BLaER1 (cell line): Measurements from ENCODE around the gene CUBN.
"Not testable (repeated sequence)": the region's sequence is repeated elsewhere in the genome, so short reads cannot be mapped to it uniquely, and the experiment has no call there.

Experiments used
- H3K27ac ChIP-seq: shearing (Covaris generic); formaldehyde crosslinking; 2 replicates; pipeline ENCODE4 v1.8.1; 2022
- H3K27me3 ChIP-seq: shearing (Covaris generic); formaldehyde crosslinking; 2 replicates; pipeline ENCODE4 v1.8.1; 2022
- H3K36me3 ChIP-seq: shearing (Covaris generic); formaldehyde crosslinking; 2 replicates; pipeline ENCODE4 v1.8.1; 2022
- H3K4me1 ChIP-seq: shearing (Covaris generic); formaldehyde crosslinking; 2 replicates; pipeline ENCODE4 v1.8.1; 2022
- H3K4me2 ChIP-seq: shearing (Covaris generic); formaldehyde crosslinking; 2 replicates; pipeline ENCODE4 v1.8.1; 2022
- H3K4me3 ChIP-seq: shearing (Covaris generic); formaldehyde crosslinking; 2 replicates; pipeline ENCODE4 v1.8.1; 2022
- H3K9ac ChIP-seq: shearing (Covaris generic); formaldehyde crosslinking; 2 replicates; pipeline ENCODE4 v1.8.1; 2022
- H3K9me3 ChIP-seq: shearing (Covaris generic); formaldehyde crosslinking; 2 replicates; pipeline ENCODE4 v1.8.1; 2022
- H4K20me1 ChIP-seq: shearing (Covaris generic); formaldehyde crosslinking; 2 replicates; pipeline ENCODE4 v1.8.1; 2022
- Cebpa-rat ChIP-seq: shearing (Covaris generic); IDR thresholded peaks from 2 replicates; pipeline ENCODE4 v1.8.1; 2022

CUBN gene

GRCh38 chr10:17022466-17022825, 107.2 kb downstream of the CUBN start:
- H3K4me1 ChIP-seq = peaks cover 42% of the 10 kb centered on the region
- H3K36me3 ChIP-seq = no peaks in the 10 kb centered on the region
- peaks cover 19% of the 10 kb centered on the region for H3K9me3 ChIP-seq
- no peak overlapping the region for H3K9ac ChIP-seq
- H4K20me1 ChIP-seq = no peaks in the 10 kb centered on the region
- no peak for TF ChIP-seq Cebpa-rat
- H3K4me2 ChIP-seq = peak overlapping the region; percentile 80; the same call in 1 of the 2 replicates
- no peaks in the 10 kb centered on the region for H3K27me3 ChIP-seq
- no peak overlapping the region for H3K27ac ChIP-seq
- H3K4me3 ChIP-seq = no peak overlapping the region

- no peak overlapping the region for H3K9ac ChIP-seq
- no peaks in the 10 kb centered on the region for H3K36me3 ChIP-seq
- no peak overlapping the region for H3K4me2 ChIP-seq
- H3K4me1 ChIP-seq = peaks cover 42% of the 10 kb centered on the region
- H3K9me3 ChIP-seq = peaks cover 19% of the 10 kb centered on the region
- H4K20me1 ChIP-seq = no peaks in the 10 kb centered on the region
- no peak for TF ChIP-seq Cebpa-rat
- no peaks in the 10 kb centered on the region for H3K27me3 ChIP-seq
- no peak overlapping the region for H3K27ac ChIP-seq
- no peak overlapping the region for H3K4me3 ChIP-seq
These were observed 107.8 kb downstream of the CUBN start for GRCh38 chr10:17021656-17022465.

- no peak overlapping the region for H3K4me2 ChIP-seq
- no peak overlapping the region for H3K9ac ChIP-seq
These were observed 109.9 kb downstream of the CUBN start for GRCh38 chr10:17019696-17020095.

GRCh38 chr10:17013131-17013983, 116.3 kb downstream of the CUBN start:
- peaks cover 23% of the 10 kb centered on the region for H3K9me3 ChIP-seq
- H3K9ac ChIP-seq, H3K4me2 ChIP-seq, H3K27ac ChIP-seq, H3K4me1 ChIP-seq, H3K27me3 ChIP-seq, H3K4me3 ChIP-seq, H4K20me1 ChIP-seq, H3K36me3 ChIP-seq: not testable (repeated sequence)

More at GRCh38 chr10:17019696-17020095, 109.9 kb downstream of the CUBN start:
- no peak for TF ChIP-seq Cebpa-rat
- peaks cover 19% of the 10 kb centered on the region for H3K9me3 ChIP-seq
- H3K27me3 ChIP-seq = no peaks in the 10 kb centered on the region
- no peak overlapping the region for H3K4me3 ChIP-seq
- no peaks in the 10 kb centered on the region for H4K20me1 ChIP-seq
- no peak overlapping the region for H3K27ac ChIP-seq
- H3K36me3 ChIP-seq = no peaks in the 10 kb centered on the region
- H3K4me1 ChIP-seq = peaks cover 25% of the 10 kb centered on the region

- H3K27me3 ChIP-seq, H3K27ac ChIP-seq, H3K4me1 ChIP-seq, H3K4me2 ChIP-seq, H4K20me1 ChIP-seq, H3K36me3 ChIP-seq, H3K9ac ChIP-seq, H3K4me3 ChIP-seq: not testable (repeated sequence)
- H3K9me3 ChIP-seq = peaks cover 16% of the 10 kb centered on the region
These were observed 116.9 kb downstream of the CUBN start for GRCh38 chr10:17012731-17013130.

GRCh38 chr10:17010363-17011145, 119.1 kb downstream of the CUBN start:
- Histone ChIP-seq H3K36me3 (no peaks in the 10 kb centered on the region), H3K9ac (no peak overlapping the region), H3K4me3 (no peak overlapping the region), H3K27me3 (no peaks in the 10 kb centered on the region), H3K4me2 (no peak overlapping the region), H3K27ac (no peak overlapping the region), H3K4me1 (no peaks in the 10 kb centered on the region), H3K9me3 (peaks cover 21% of the 10 kb centered on the region), H4K20me1 (no peaks in the 10 kb centered on the region)
- no peak for TF ChIP-seq Cebpa-rat

GRCh38 chr10:17009212-17009700, 120.4 kb downstream of the CUBN start:
- no peak overlapping the region for H3K9ac ChIP-seq
- no peak overlapping the region for H3K4me2 ChIP-seq
- no peak overlapping the region for H3K27ac ChIP-seq
- peaks cover 23% of the 10 kb centered on the region for H3K9me3 ChIP-seq
- no peaks in the 10 kb centered on the region for H3K36me3 ChIP-seq
- H3K27me3 ChIP-seq = no peaks in the 10 kb centered on the region
- no peaks in the 10 kb centered on the region for H3K4me1 ChIP-seq
- no peaks in the 10 kb centered on the region for H4K20me1 ChIP-seq
- TF ChIP-seq Cebpa-rat = no peak
- no peak overlapping the region for H3K4me3 ChIP-seq

- peaks cover 23% of the 10 kb centered on the region for H3K9me3 ChIP-seq
- no peak overlapping the region for H3K27ac ChIP-seq
- TF ChIP-seq Cebpa-rat = no peak
- no peak overlapping the region for H3K4me3 ChIP-seq
- H3K4me1 ChIP-seq = peaks cover 18% of the 10 kb centered on the region
- no peak overlapping the region for H3K4me2 ChIP-seq
- no peaks in the 10 kb centered on the region for H3K36me3 ChIP-seq
- no peak overlapping the region for H3K9ac ChIP-seq
- H3K27me3 ChIP-seq = no peaks in the 10 kb centered on the region
- H4K20me1 ChIP-seq = no peaks in the 10 kb centered on the region
These were observed 122.2 kb downstream of the CUBN start for GRCh38 chr10:17007418-17007770.

- TF ChIP-seq Cebpa-rat = no peak
- Histone ChIP-seq H4K20me1 (no peaks in the 10 kb centered on the region), H3K4me1 (peaks cover 24% of the 10 kb centered on the region), H3K4me3 (no peak overlapping the region), H3K27ac (no peak overlapping the region), H3K36me3 (no peaks in the 10 kb centered on the region), H3K9ac (no peak overlapping the region), H3K4me2 (no peak overlapping the region), H3K27me3 (no peaks in the 10 kb centered on the region), H3K9me3 (peaks cover 18% of the 10 kb centered on the region)
These were observed 122.8 kb downstream of the CUBN start for GRCh38 chr10:17006631-17007417.
